ENCODE measurements around the gene SLC35B1.

DNA sequence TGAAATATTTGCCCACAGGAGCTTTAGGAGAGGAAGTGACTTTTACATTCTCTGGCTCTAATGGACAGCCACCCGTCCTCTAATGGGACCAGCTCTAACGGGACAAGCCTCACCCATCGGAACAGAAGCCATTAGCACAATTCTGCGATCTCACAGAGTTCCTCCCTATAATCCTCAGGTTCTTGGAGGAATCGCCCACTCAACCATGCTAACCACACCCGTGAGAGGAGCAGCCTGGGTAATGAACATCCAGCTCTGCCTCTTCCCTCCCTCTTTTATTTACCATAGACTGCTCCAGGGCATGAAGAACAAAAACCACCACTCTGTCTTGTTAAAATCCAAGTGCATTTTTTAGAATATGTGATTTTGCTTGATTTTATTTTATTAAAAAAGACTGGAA lies 6.8 kb downstream of the SLC35B1 start:
- TF ChIP-seq POLR2AphosphoS5 (IDR thresholded peaks at IDR 0.05; ENCODE audit: low read depth, low read length), result no peak
- TF ChIP-seq, protein P1, sequence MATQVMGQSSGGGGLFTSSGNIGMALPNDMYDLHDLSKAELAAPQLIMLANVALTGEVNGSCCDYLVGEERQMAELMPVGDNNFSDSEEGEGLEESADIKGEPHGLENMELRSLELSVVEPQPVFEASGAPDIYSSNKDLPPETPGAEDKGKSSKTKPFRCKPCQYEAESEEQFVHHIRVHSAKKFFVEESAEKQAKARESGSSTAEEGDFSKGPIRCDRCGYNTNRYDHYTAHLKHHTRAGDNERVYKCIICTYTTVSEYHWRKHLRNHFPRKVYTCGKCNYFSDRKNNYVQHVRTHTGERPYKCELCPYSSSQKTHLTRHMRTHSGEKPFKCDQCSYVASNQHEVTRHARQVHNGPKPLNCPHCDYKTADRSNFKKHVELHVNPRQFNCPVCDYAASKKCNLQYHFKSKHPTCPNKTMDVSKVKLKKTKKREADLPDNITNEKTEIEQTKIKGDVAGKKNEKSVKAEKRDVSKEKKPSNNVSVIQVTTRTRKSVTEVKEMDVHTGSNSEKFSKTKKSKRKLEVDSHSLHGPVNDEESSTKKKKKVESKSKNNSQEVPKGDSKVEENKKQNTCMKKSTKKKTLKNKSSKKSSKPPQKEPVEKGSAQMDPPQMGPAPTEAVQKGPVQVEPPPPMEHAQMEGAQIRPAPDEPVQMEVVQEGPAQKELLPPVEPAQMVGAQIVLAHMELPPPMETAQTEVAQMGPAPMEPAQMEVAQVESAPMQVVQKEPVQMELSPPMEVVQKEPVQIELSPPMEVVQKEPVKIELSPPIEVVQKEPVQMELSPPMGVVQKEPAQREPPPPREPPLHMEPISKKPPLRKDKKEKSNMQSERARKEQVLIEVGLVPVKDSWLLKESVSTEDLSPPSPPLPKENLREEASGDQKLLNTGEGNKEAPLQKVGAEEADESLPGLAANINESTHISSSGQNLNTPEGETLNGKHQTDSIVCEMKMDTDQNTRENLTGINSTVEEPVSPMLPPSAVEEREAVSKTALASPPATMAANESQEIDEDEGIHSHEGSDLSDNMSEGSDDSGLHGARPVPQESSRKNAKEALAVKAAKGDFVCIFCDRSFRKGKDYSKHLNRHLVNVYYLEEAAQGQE (IDR thresholded peaks at IDR 0.05; ENCODE audit: insufficient read depth in 1 of 2, low read depth in 2 of 2, low read length in 2 of 2), result no peak
